CD14-positive monocyte (primary cell): ENCODE data around the gene AGRP. TPM values are rescaled to one million over a fixed set of nuclear protein-coding genes. Genes with fewer than 3 reads are reported as not detected.

Experiments used
- DNase-seq, 3 donors: peaks; one replicate each; pipeline ENCODE4 v3.0.0-alpha.2; 2011 to 2022
- H2AFZ ChIP-seq: 2 replicates; pipeline ENCODE4 v1.6.0; 2012; ENCODE audit warnings: mild to moderate bottlenecking, low read depth, low read length, inconsistent platforms; ENCODE audit not compliant: insufficient read depth, poor library complexity, severe bottlenecking
- H3K27ac ChIP-seq, 2 donors: 1 replicate in 1 of 2; 2 replicates in 1 of 2; pipeline ENCODE4 v1.5.1; 2012 to 2013; ENCODE audit warnings: low read length in 2 of 2, control low read depth in 1 of 2, inconsistent platforms in 1 of 2, low read depth in 1 of 2, mild to moderate bottlenecking in 1 of 2
- H3K27me3 ChIP-seq, 2 donors: one replicate each; pipeline versions ENCODE4 v1.6.0 to v1.6.1; 2011 to 2013; ENCODE audit warnings: low read length in 2 of 2; ENCODE audit not compliant: control insufficient read depth in 2 of 2, insufficient read depth in 2 of 2
- H3K36me3 ChIP-seq, 2 donors: replicated peaks in 1 of 2; 1 replicate in 1 of 2; 2 replicates in 1 of 2; pipeline versions ENCODE4 v1.5.1 to v1.6.1; 2012 to 2013; ENCODE audit warnings: low read length in 2 of 2, control low read depth in 1 of 2, inconsistent platforms in 1 of 2, mild to moderate bottlenecking in 1 of 2; ENCODE audit not compliant: insufficient read depth in 2 of 2, control insufficient read depth in 1 of 2
- H3K4me1 ChIP-seq, 2 donors: 1 replicate in 1 of 2; 2 replicates in 1 of 2; pipeline versions ENCODE4 v1.5.1 to v1.6.1; 2012 to 2013; ENCODE audit warnings: low read length in 2 of 2, control low read depth in 1 of 2, inconsistent platforms in 1 of 2, mild to moderate bottlenecking in 1 of 2, moderate library complexity in 1 of 2; ENCODE audit not compliant: insufficient read depth in 2 of 2, control insufficient read depth in 1 of 2
- H3K4me2 ChIP-seq: replicated peaks from 2 replicates; pipeline ENCODE3; 2012; ENCODE audit warnings: low read length, moderate library complexity, mild to moderate bottlenecking; ENCODE audit not compliant: poor library complexity, severe bottlenecking; ENCODE audit errors: extremely low read depth
- H3K4me3 ChIP-seq, 3 experiments: fragments of 200-600 bp in 1 of 3; sonication (generic) in 1 of 3; replicated peaks in 1 of 3; 1 replicate in 2 of 3; 2 replicates in 1 of 3; pipeline ENCODE4 v1.5.1; 2011 to 2013; ENCODE audit warnings: low read length in 3 of 3, mild to moderate bottlenecking in 3 of 3, control low read depth in 2 of 3, low read depth in 2 of 3, inconsistent platforms in 1 of 3, moderate library complexity in 1 of 3
- H3K79me2 ChIP-seq: 2 replicates; pipeline ENCODE4 v1.6.0; 2012; ENCODE audit warnings: mild to moderate bottlenecking, control low read depth, inconsistent platforms, low read length, moderate library complexity; ENCODE audit not compliant: insufficient read depth
- H3K9ac ChIP-seq: 2 replicates; pipeline ENCODE4 v1.6.0; 2017; ENCODE audit warnings: low read length, mild to moderate bottlenecking; ENCODE audit not compliant: insufficient read depth, poor library complexity, severe bottlenecking
- H3K9me3 ChIP-seq, 2 donors: replicated peaks in 1 of 2; 1 replicate in 1 of 2; 2 replicates in 1 of 2; pipeline versions ENCODE4 v1.5.1 to v1.6.1; 2012 to 2013; ENCODE audit warnings: low read length in 2 of 2, control low read depth in 1 of 2; ENCODE audit not compliant: control insufficient read depth in 1 of 2, insufficient read depth in 1 of 2
- H4K20me1 ChIP-seq: 2 replicates; pipeline ENCODE4 v1.6.0; 2012; ENCODE audit warnings: mild to moderate bottlenecking, low read length, control low read depth, moderate library complexity; ENCODE audit not compliant: insufficient read depth
- H3K27ac Mint-ChIP-seq, 7 donors: one replicate each; pipeline ENCODE4 v1.8.0; 2020; ENCODE audit warnings: mild to moderate bottlenecking in 7 of 7, mixed read lengths in 7 of 7, moderate library complexity in 6 of 7, inconsistent platforms in 2 of 7
- H3K27me3 Mint-ChIP-seq, 3 donors: one replicate each; pipeline ENCODE4 v1.8.0; 2021 to 2022; ENCODE audit warnings: low read depth in 3 of 3, mild to moderate bottlenecking in 3 of 3, mixed read lengths in 3 of 3, moderate library complexity in 3 of 3, inconsistent platforms in 1 of 3
- H3K36me3 Mint-ChIP-seq, 2 donors: one replicate each; pipeline ENCODE4 v1.8.0; 2020; ENCODE audit warnings: mixed read lengths in 2 of 2, inconsistent platforms in 1 of 2, mild to moderate bottlenecking in 1 of 2
- H3K4me1 Mint-ChIP-seq: one replicate; pipeline ENCODE4 v1.8.0; 2020; ENCODE audit warnings: mild to moderate bottlenecking, mixed read lengths
- H3K4me3 Mint-ChIP-seq, 2 donors: one replicate each; pipeline ENCODE4 v1.8.0; 2020; ENCODE audit warnings: mild to moderate bottlenecking in 2 of 2, mixed read lengths in 2 of 2, moderate library complexity in 1 of 2
- H3K9me3 Mint-ChIP-seq, 7 donors: one replicate each; pipeline ENCODE4 v1.8.0; 2020 to 2022; ENCODE audit warnings: mixed read lengths in 7 of 7, mild to moderate bottlenecking in 6 of 7, moderate library complexity in 6 of 7, inconsistent platforms in 2 of 7
- CTCF ChIP-seq: fragments of 200-600 bp; IDR thresholded peaks from one replicate; pipeline ENCODE4 v1.8.0; 2022; ENCODE audit warnings: antibody characterized with exemption, mild to moderate bottlenecking
- WGBS: methylation state at CpG from one replicate; pipeline ENCODE4 v1.1.5; 2013; ENCODE audit warnings: missing lambda C conversion rate; ENCODE audit not compliant: insufficient coverage; 5-methylcytosine and 5-hydroxymethylcytosine counted together
- intact Hi-C, 2 donors: fragments of 100-400 bp; cut with micrococcal nuclease; formaldehyde crosslinking; loops; one replicate each; pipeline versions ENCODE4 v1.15.0 to v1.15.1; 2023
- polyA plus RNA-seq, 3 donors: library from polyadenylated mRNA; depleted of rRNA in 1 of 3; unstranded in 2 of 3; stranded (reverse) in 1 of 3; fragments of 300-500 nt in 2 of 3; fragments of >200 nt in 1 of 3; fragmentation: Illumina TruSeq in 2 of 3; gene quantifications; 1 replicate in 2 of 3; 2 replicates in 1 of 3; pipeline ENCODE4 v1.2.3, GENCODE V29; 2012 to 2021

The AGRP gene
- polyA plus RNA-seq, 3 donors = 0.32 to 0.54 TPM; not detected in 1

GRCh38 chr16:67457611-67458010, 25.7 kb downstream of the AGRP start:
- Histone ChIP-seq H3K36me3 (peaks cover 73 to 93% of the 10 kb centered on the region in 2 donors), H3K27me3 (no peaks in the 10 kb centered on the region), H3K9me3 (no peaks in the 10 kb centered on the region), H3K4me3 (no peak overlapping the region), H3K4me1 (peaks cover 10 to 22% of the 10 kb centered on the region in 2 donors), H3K27ac (peak overlapping the region in 1 of 2 donors; percentile 18), H4K20me1 (peaks cover 100% of the 10 kb centered on the region), H3K4me2 (no peak overlapping the region), H2AFZ (no peak overlapping the region), H3K9ac (no peak overlapping the region), H3K79me2 (peaks cover 100% of the 10 kb centered on the region)
- intact Hi-C loops = no loop called here
- DNase-seq = no peak
- peaks cover 0 to 2% (median 0%) of the 10 kb centered on the region in 7 donors for H3K9me3 Mint-ChIP-seq
- H3K36me3 Mint-ChIP-seq = peaks cover 51 to 84% of the 10 kb centered on the region in 2 donors
- H3K27ac Mint-ChIP-seq = no peak overlapping the region
- H3K4me1 Mint-ChIP-seq = peaks cover 32% of the 10 kb centered on the region
- no peak overlapping the region for H3K4me3 Mint-ChIP-seq
- no peak for TF ChIP-seq CTCF
- 100% methylated on average over 6 of the region's 7 CpGs for WGBS
- no peaks in the 10 kb centered on the region for H3K27me3 Mint-ChIP-seq

GRCh38 chr16:67456391-67457081, 26.8 kb downstream of the AGRP start:
- H3K79me2 ChIP-seq = peaks cover 100% of the 10 kb centered on the region
- peaks cover 10 to 22% of the 10 kb centered on the region in 2 donors for H3K4me1 ChIP-seq
- H3K4me2 ChIP-seq = no peak overlapping the region
- H3K9ac ChIP-seq = no peak overlapping the region
- H2AFZ ChIP-seq = no peak overlapping the region
- peak overlapping the region in 1 of 2 donors; percentile 18 for H3K27ac ChIP-seq
- peak overlapping the region in 4 of 7 donors; percentile 19 to 80 (median 68) for H3K27ac Mint-ChIP-seq
- no peak overlapping the region for H3K4me3 Mint-ChIP-seq
- intact Hi-C loops = no loop called here
- peak; percentile 57 for TF ChIP-seq CTCF
- H4K20me1 ChIP-seq = peaks cover 100% of the 10 kb centered on the region
- H3K9me3 ChIP-seq = no peaks in the 10 kb centered on the region
- H3K27me3 ChIP-seq = no peaks in the 10 kb centered on the region
- peaks cover 23% of the 10 kb centered on the region for H3K4me1 Mint-ChIP-seq
- no peaks in the 10 kb centered on the region for H3K27me3 Mint-ChIP-seq
- no peak for DNase-seq
- WGBS = 71% methylated on average over 5 of the region's 6 CpGs
- peaks cover 0 to 2% (median 0%) of the 10 kb centered on the region in 7 donors for H3K9me3 Mint-ChIP-seq
- peaks cover 52 to 84% of the 10 kb centered on the region in 2 donors for H3K36me3 Mint-ChIP-seq
- H3K4me3 ChIP-seq = no peak overlapping the region
- H3K36me3 ChIP-seq = peaks cover 75 to 93% of the 10 kb centered on the region in 2 donors
